ENCODE results near the gene MTOR. TPM values are rescaled to one million over a fixed set of nuclear protein-coding genes. Genes with fewer than 3 reads are reported as not detected.

The MTOR gene
- total and polyA plus RNA-seq, 2 donors (not counting 1 experiment from before 2014, with no cell fraction given), result 30.7 to 50.7 TPM

DNA sequence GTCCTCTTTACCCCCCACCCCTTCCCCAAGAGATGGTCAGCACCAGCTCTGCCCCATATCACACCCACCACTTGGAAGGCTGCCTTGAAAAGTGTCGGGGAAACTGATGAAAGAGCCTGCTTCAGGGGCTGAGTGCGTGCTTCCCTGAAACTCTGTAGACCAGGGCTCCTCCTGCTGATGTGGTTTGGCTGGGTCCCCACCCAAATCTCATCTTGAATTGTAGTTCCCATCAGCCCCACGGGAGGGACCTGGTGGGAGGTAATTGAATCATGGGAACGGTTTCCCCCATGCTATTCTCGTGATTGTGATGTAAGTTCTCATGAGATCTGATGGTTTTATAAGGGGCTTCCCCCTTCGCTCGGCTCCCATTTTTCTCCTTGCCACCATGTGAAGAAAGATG is 47.0 kb upstream of the MTOR start:
- no peaks in the 10 kb centered on the region for H3K4me1 Mint-ChIP-seq
- H3K27me3 Mint-ChIP-seq, result peaks cover 2% of the 10 kb centered on the region
- H3K27ac Mint-ChIP-seq, result no peak overlapping the region
- H3K27ac ChIP-seq (ENCODE audit: low read length in 2 of 2), result no peak overlapping the region
- no peaks in the 10 kb centered on the region for H3K36me3 ChIP-seq (replicated peaks in 1 of 2; ENCODE audit: control extremely low read depth in 1 of 2, control insufficient read depth in 1 of 2, extremely low read depth in 1 of 2, insufficient read depth in 2 of 2, low read length in 1 of 2)
- H3K4me1 ChIP-seq (ENCODE audit: control insufficient read depth in 2 of 2, insufficient read depth in 2 of 2, low read length in 2 of 2), result no peaks in the 10 kb centered on the region
- DNase-seq (no peak), ATAC-seq (ENCODE audit: low read depth) (no peak)
- no peaks in the 10 kb centered on the region for H4K20me1 ChIP-seq (ENCODE audit: control insufficient read depth, insufficient read depth, low read length, poor library complexity, severe bottlenecking)
- 98% methylated on average over 7 of the region's 7 CpGs for WGBS (ENCODE audit: insufficient coverage)
- no peak overlapping the region for H2AFZ ChIP-seq (ENCODE audit: insufficient read depth, low read depth, low read length, poor library complexity, severe bottlenecking)
- no peaks in the 10 kb centered on the region for H3K9me3 Mint-ChIP-seq (ENCODE audit: insufficient read depth)
- no peak overlapping the region for H3K9ac ChIP-seq (ENCODE audit: low read length)
- H3K4me3 Mint-ChIP-seq, result no peak overlapping the region
- CTCF ChIA-PET, result no interaction called here
- POLR2A ChIA-PET, result no interaction called here
- peaks cover 0 to 2% (median 0%) of the 10 kb centered on the region in 4 experiments for H3K27me3 ChIP-seq (replicated peaks in 1 of 4; ENCODE audit: control extremely low read depth in 1 of 4, control insufficient read depth in 3 of 4, insufficient read depth in 4 of 4, low read length in 3 of 4)
- intact Hi-C loops (cut with micrococcal nuclease), result no loop called here
- H3K4me3 ChIP-seq (ENCODE audit: control extremely low read depth in 1 of 5, extremely low read depth in 1 of 5, insufficient read depth in 1 of 5, low read depth in 2 of 5, low read length in 4 of 5), result no peak overlapping the region
- H3K9me3 ChIP-seq (ENCODE audit: control extremely low read depth in 1 of 3, control insufficient read depth in 2 of 3, insufficient read depth in 1 of 3, low read length in 2 of 3), result no peaks in the 10 kb centered on the region
- H3K4me2 ChIP-seq (replicated peaks; ENCODE audit: low read depth, low read length, poor library complexity, severe bottlenecking), result no peak overlapping the region
- TF ChIP-seq, protein P1, sequence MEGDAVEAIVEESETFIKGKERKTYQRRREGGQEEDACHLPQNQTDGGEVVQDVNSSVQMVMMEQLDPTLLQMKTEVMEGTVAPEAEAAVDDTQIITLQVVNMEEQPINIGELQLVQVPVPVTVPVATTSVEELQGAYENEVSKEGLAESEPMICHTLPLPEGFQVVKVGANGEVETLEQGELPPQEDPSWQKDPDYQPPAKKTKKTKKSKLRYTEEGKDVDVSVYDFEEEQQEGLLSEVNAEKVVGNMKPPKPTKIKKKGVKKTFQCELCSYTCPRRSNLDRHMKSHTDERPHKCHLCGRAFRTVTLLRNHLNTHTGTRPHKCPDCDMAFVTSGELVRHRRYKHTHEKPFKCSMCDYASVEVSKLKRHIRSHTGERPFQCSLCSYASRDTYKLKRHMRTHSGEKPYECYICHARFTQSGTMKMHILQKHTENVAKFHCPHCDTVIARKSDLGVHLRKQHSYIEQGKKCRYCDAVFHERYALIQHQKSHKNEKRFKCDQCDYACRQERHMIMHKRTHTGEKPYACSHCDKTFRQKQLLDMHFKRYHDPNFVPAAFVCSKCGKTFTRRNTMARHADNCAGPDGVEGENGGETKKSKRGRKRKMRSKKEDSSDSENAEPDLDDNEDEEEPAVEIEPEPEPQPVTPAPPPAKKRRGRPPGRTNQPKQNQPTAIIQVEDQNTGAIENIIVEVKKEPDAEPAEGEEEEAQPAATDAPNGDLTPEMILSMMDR (IDR thresholded peaks at IDR 0.05), result no peak
- TF ChIP-seq EZH2 (IDR thresholded peaks at IDR 0.05; ENCODE audit: borderline replicate concordance, insufficient read depth, low read depth, low read length, poor library complexity, severe bottlenecking), result no peak
- no peaks in the 10 kb centered on the region for H3K79me2 ChIP-seq (ENCODE audit: control insufficient read depth, insufficient read depth, low read length)

DNA sequence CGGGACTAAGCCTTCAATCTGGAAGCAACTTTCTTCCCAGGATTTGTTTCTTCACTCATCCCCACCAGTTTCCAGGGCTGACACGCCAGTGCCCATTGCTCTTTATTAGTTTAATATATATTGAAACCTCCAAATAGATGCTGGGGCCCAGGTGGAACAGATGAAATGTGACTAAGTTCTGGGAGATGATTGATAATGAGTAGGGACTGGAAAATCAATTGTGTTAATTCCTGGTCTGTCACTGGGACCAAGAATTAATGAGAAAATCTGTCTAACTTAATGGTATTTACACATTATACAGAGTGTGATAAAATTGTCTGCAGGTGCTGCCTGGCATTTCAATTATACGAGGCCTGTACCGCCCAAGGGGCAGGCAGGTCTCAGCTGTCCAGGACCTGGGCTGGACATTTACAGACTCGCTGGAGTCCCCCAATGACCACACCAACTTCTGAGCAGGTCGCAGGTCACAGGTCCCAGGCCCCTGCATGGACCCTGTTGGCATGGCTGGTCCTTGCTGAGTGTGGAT is 46.4 kb upstream of the MTOR start:
- no peak for ATAC-seq (ENCODE audit: low read depth)
- Histone ChIP-seq H3K36me3 (replicated peaks in 1 of 2; ENCODE audit: control extremely low read depth in 1 of 2, control insufficient read depth in 1 of 2, extremely low read depth in 1 of 2, insufficient read depth in 2 of 2, low read length in 1 of 2) (no peaks in the 10 kb centered on the region), H3K4me2 (replicated peaks; ENCODE audit: low read depth, low read length, poor library complexity, severe bottlenecking) (no peak overlapping the region), H4K20me1 (ENCODE audit: control insufficient read depth, insufficient read depth, low read length, poor library complexity, severe bottlenecking) (no peaks in the 10 kb centered on the region), H3K9ac (ENCODE audit: low read length) (no peak overlapping the region), H3K27ac (ENCODE audit: low read length in 2 of 2) (no peak overlapping the region), H3K4me3 (ENCODE audit: control extremely low read depth in 1 of 5, extremely low read depth in 1 of 5, insufficient read depth in 1 of 5, low read depth in 2 of 5, low read length in 4 of 5) (no peak overlapping the region), H3K79me2 (ENCODE audit: control insufficient read depth, insufficient read depth, low read length) (no peaks in the 10 kb centered on the region), H3K4me1 (ENCODE audit: control insufficient read depth in 2 of 2, insufficient read depth in 2 of 2, low read length in 2 of 2) (no peaks in the 10 kb centered on the region), H3K27me3 (replicated peaks in 1 of 4; ENCODE audit: control extremely low read depth in 1 of 4, control insufficient read depth in 3 of 4, insufficient read depth in 4 of 4, low read length in 3 of 4) (peaks cover 0 to 2% (median 0%) of the 10 kb centered on the region in 4 experiments), H3K9me3 (ENCODE audit: control extremely low read depth in 1 of 3, control insufficient read depth in 2 of 3, insufficient read depth in 1 of 3, low read length in 2 of 3) (no peaks in the 10 kb centered on the region), H2AFZ (ENCODE audit: insufficient read depth, low read depth, low read length, poor library complexity, severe bottlenecking) (no peak overlapping the region)
- no peak for DNase-seq
- Mint-ChIP-seq H3K9me3 (ENCODE audit: insufficient read depth) (no peaks in the 10 kb centered on the region), H3K4me3 (no peak overlapping the region), H3K27me3 (peaks cover 2% of the 10 kb centered on the region), H3K4me1 (no peaks in the 10 kb centered on the region), H3K27ac (no peak overlapping the region)
- ChIA-PET CTCF (no interaction called here), POLR2A (no interaction called here)
- 82% methylated on average over 5 of the region's 6 CpGs for WGBS (ENCODE audit: insufficient coverage)
- TF ChIP-seq, protein P1 (IDR thresholded peaks at IDR 0.05), result no peak
- no peak for TF ChIP-seq EZH2 (IDR thresholded peaks at IDR 0.05; ENCODE audit: borderline replicate concordance, insufficient read depth, low read depth, low read length, poor library complexity, severe bottlenecking)
- intact Hi-C loops (cut with micrococcal nuclease), result no loop called here
